ENCODE measurements around the gene ME1. TPM values are rescaled to one million over a fixed set of nuclear protein-coding genes. Genes with fewer than 3 reads are reported as not detected.

ME1 gene
- total RNA-seq, 4 donors from 2014 or later: 18.5 to 22.9 (median 19.8) TPM

- TF ChIP-seq CTCF (IDR thresholded peaks at IDR 0.05): peak in 1 of 3 donors; percentile 19
- ATAC-seq (ENCODE audit: low FRiP score) (peak; percentile 93), DNase-seq (ENCODE audit: low spot score) (no peak)
Measured at GRCh38 chr6:83215131-83216047, 215.5 kb downstream of the ME1 start.

- no peak for DNase-seq (ENCODE audit: low spot score)
- no peak for ATAC-seq (ENCODE audit: low FRiP score)
- no peak for TF ChIP-seq CTCF (IDR thresholded peaks at IDR 0.05)
Measured at GRCh38 chr6:83202031-83202430, 228.8 kb downstream of the ME1 start.

GRCh38 chr6:83199863-83200225 lies 231.0 kb downstream of the ME1 start:
- no peak for ATAC-seq (ENCODE audit: low FRiP score)
- DNase-seq (ENCODE audit: low spot score): no peak
- no peak for TF ChIP-seq CTCF (IDR thresholded peaks at IDR 0.05)

GRCh38 chr6:83199173-83199862 lies 231.5 kb downstream of the ME1 start:
- ATAC-seq (ENCODE audit: low FRiP score): no peak
- DNase-seq (ENCODE audit: low spot score): no peak
- no peak for TF ChIP-seq CTCF (IDR thresholded peaks at IDR 0.05)

- no peak for TF ChIP-seq CTCF (IDR thresholded peaks at IDR 0.05)
- no peak for ATAC-seq (ENCODE audit: low FRiP score)
- DNase-seq (ENCODE audit: low spot score): no peak
Measured at GRCh38 chr6:83198486-83199172, 232.2 kb downstream of the ME1 start.

- TF ChIP-seq CTCF (IDR thresholded peaks at IDR 0.05): no peak
- DNase-seq (ENCODE audit: low spot score) (no peak), ATAC-seq (ENCODE audit: low FRiP score) (peak; percentile 72)
Measured at GRCh38 chr6:83193747-83194566, 236.9 kb downstream of the ME1 start.

Data from omental fat pad (tissue), 4 donors.